Measurements from ENCODE around the gene CDK11B.
"Not testable (repeated sequence)": the region's sequence is repeated elsewhere in the genome, so short reads cannot be mapped to it uniquely, and the experiment has no call there.

Gene CDK11B

GRCh38 chr1:1647567-1648241, 11.1 kb downstream of the CDK11B start:
- not testable (repeated sequence) for FAIRE-seq

- not testable (repeated sequence) for FAIRE-seq
These were observed 12.5 kb downstream of the CDK11B start for GRCh38 chr1:1646326-1646725.

GRCh38 chr1:1640711-1641461, 17.9 kb downstream of the CDK11B start:
- FAIRE-seq = not testable (repeated sequence)

GRCh38 chr1:1640081-1640480, 18.7 kb downstream of the CDK11B start:
- FAIRE-seq = not testable (repeated sequence)

- not testable (repeated sequence) for FAIRE-seq
These were observed 19.4 kb downstream of the CDK11B start for GRCh38 chr1:1639368-1639767.

GRCh38 chr1:1638528-1638927, 20.3 kb downstream of the CDK11B start:
- not testable (repeated sequence) for FAIRE-seq

- FAIRE-seq = not testable (repeated sequence)
These were observed 21.3 kb downstream of the CDK11B start for GRCh38 chr1:1637479-1637875.

- FAIRE-seq = not testable (repeated sequence)
These were observed 22.0 kb downstream of the CDK11B start for GRCh38 chr1:1636621-1637478.

GRCh38 chr1:1634613-1635012, 24.2 kb downstream of the CDK11B start:
- FAIRE-seq = not testable (repeated sequence)

GRCh38 chr1:1633409-1633808, 25.4 kb downstream of the CDK11B start:
- FAIRE-seq = not testable (repeated sequence)

- no peak for FAIRE-seq
These were observed 26.9 kb downstream of the CDK11B start, which contains the start of gene MMP23B for GRCh38 chr1:1631782-1632420. Gene MMP23B (plus strand): TSS chr1:1632173. CDS start chr1:1632219, 46 bp downstream.

GRCh38 chr1:1630965-1631781, 27.6 kb downstream of the CDK11B start:
- FAIRE-seq = no peak

- no peak for FAIRE-seq
These were observed 28.4 kb downstream of the CDK11B start for GRCh38 chr1:1630191-1630964.

GRCh38 chr1:1629430-1630190, 29.2 kb downstream of the CDK11B start:
- FAIRE-seq = no peak

- FAIRE-seq = no peak
These were observed 29.9 kb downstream of the CDK11B start for GRCh38 chr1:1628754-1629429.

- FAIRE-seq = no peak
These were observed 30.7 kb downstream of the CDK11B start for GRCh38 chr1:1627829-1628753.

- FAIRE-seq = no peak
These were observed 31.5 kb downstream of the CDK11B start for GRCh38 chr1:1627261-1627828.

Measured in G401.6 (cell line).